Measurements from ENCODE around the gene PRSS58.

DNA sequence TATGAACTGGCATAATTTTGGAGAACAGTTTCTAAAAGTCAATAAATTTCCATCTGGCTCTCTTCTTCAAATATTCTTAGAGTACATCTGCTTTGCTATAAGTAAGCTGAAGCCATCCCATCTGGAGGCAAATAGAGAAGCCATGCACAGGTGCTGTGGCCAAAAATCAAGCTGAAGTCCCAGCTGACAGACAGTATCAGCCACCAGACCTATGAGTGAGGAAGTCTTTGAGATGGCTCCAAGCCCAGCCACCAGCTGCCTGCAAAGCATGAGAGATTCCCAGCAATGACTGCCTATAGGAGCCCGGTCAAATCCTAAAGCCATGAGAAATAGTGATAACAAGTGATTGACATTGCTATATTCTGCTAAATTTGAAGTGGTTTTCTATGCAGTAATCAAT lies 21.7 kb upstream of the PRSS58 start:
- TF ChIP-seq, protein P1, sequence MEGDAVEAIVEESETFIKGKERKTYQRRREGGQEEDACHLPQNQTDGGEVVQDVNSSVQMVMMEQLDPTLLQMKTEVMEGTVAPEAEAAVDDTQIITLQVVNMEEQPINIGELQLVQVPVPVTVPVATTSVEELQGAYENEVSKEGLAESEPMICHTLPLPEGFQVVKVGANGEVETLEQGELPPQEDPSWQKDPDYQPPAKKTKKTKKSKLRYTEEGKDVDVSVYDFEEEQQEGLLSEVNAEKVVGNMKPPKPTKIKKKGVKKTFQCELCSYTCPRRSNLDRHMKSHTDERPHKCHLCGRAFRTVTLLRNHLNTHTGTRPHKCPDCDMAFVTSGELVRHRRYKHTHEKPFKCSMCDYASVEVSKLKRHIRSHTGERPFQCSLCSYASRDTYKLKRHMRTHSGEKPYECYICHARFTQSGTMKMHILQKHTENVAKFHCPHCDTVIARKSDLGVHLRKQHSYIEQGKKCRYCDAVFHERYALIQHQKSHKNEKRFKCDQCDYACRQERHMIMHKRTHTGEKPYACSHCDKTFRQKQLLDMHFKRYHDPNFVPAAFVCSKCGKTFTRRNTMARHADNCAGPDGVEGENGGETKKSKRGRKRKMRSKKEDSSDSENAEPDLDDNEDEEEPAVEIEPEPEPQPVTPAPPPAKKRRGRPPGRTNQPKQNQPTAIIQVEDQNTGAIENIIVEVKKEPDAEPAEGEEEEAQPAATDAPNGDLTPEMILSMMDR (IDR thresholded peaks at IDR 0.05): no peak
- TF ChIP-seq POLR2AphosphoS5 (IDR thresholded peaks at IDR 0.05): no peak

Data from breast epithelium (tissue), 3 donors.